HCT116 (cell line): ENCODE measurements around the gene PLEKHG1. TPM values are rescaled to one million over a fixed set of nuclear protein-coding genes. Genes with fewer than 3 reads are reported as not detected.

Experiments
- ATAC-seq: fragments of 200-7000 bp; cut with Tn5 transposase; 2 replicates; pipeline ENCODE4 v1.9.1; 2020; ENCODE audit warnings: mild to moderate bottlenecking, moderate library complexity
- BruUV-seq: library from RNA; stranded (reverse); fragments of 400-500 nt; replicated peaks from 2 replicates; lab custom pipeline; 2021; lab: Mats Ljungman, UMichigan
- CTCF ChIA-PET: fragments of 300-600 bp; sonication (Branson Sonifier 250); formaldehyde crosslinking; loops from one replicate; lab custom pipeline; 2021; ENCODE audit warnings: antibody characterized with exemption; lab: Charles Lee
- POLR2A ChIA-PET: fragments of 300-600, 350-600 bp; sonication (Branson Sonifier 250); formaldehyde crosslinking; loops from one replicate; lab custom pipeline; 2021; ENCODE audit warnings: antibody characterized with exemption; lab: Charles Lee
- RAD21 ChIA-PET, 2 experiments: fragments of 300-600 bp; sonication (Branson Sonifier 250); formaldehyde crosslinking; loops; one replicate each; lab custom pipeline; 2023; ENCODE audit warnings: low total read pairs in 2 of 2; ENCODE audit not compliant: uncharacterized antibody in 2 of 2, unreplicated experiment in 2 of 2, low non-redundant PET in 1 of 2; lab: Charles Lee
- DNase-seq: peaks from one replicate; pipeline ENCODE4 v3.0.0-alpha.2; 2010; ENCODE audit warnings: low read depth, low spot score
- H2AFZ ChIP-seq: fragments of 200-600 bp; shearing (Covaris generic), sonication (generic); 2 replicates; pipeline ENCODE4 v1.6.1; 2017; ENCODE audit warnings: low read depth, mixed run types, mixed read lengths, antibody characterized with exemption, low read length; ENCODE audit not compliant: poor library complexity, severe bottlenecking
- H3K27ac ChIP-seq: 2 replicates; pipeline ENCODE4 v1.5.1; 2012; ENCODE audit warnings: low read depth, low read length
- H3K27me3 ChIP-seq: fragments of 200-600 bp; sonication (generic); 2 replicates; pipeline ENCODE4 v1.6.1; 2016; ENCODE audit warnings: mixed run types, low read length, mixed read lengths; ENCODE audit not compliant: insufficient read depth
- H3K36me3 ChIP-seq, 2 experiments: fragments of 200-500 bp in 1 of 2; fragments of 200-600 bp in 1 of 2; sonication (Bioruptor generic) in 1 of 2; sonication (generic) in 1 of 2; 2 replicates each; pipeline versions ENCODE4 v1.5.1 to v1.6.1; 2014 to 2016; ENCODE audit warnings: low read length in 2 of 2, inconsistent platforms in 1 of 2, mixed read lengths in 1 of 2, mixed run types in 1 of 2; ENCODE audit not compliant: insufficient read depth in 2 of 2, control insufficient read depth in 1 of 2
- H3K4me1 ChIP-seq, 2 experiments: fragments of 200-600 bp in 1 of 2; sonication (generic) in 1 of 2; 2 replicates each; pipeline versions ENCODE4 v1.5.1 to v1.6.1; 2012 to 2017; ENCODE audit warnings: low read length in 2 of 2, inconsistent platforms in 1 of 2, mild to moderate bottlenecking in 1 of 2, mixed read lengths in 1 of 2, mixed run types in 1 of 2, moderate library complexity in 1 of 2; ENCODE audit not compliant: insufficient read depth in 2 of 2, control insufficient read depth in 1 of 2
- H3K4me2 ChIP-seq: fragments of 200-600 bp; sonication (generic); 2 replicates; pipeline ENCODE4 v1.6.1; 2017; ENCODE audit warnings: mixed run types, low read length, mixed read lengths
- H3K4me3 ChIP-seq, 2 experiments: fragments of 200-600 bp in 1 of 2; sonication (generic) in 1 of 2; replicated peaks in 1 of 2; 2 replicates each; pipeline ENCODE4 v1.5.1; 2011 to 2016; ENCODE audit warnings: low read length in 2 of 2, control low read depth in 1 of 2, low read depth in 1 of 2, mild to moderate bottlenecking in 1 of 2, mixed read lengths in 1 of 2, mixed run types in 1 of 2
- H3K79me2 ChIP-seq: fragments of 200-600 bp; sonication (generic); 2 replicates; pipeline ENCODE4 v1.6.1; 2017; ENCODE audit warnings: mild to moderate bottlenecking, mixed run types, low read length, moderate library complexity, mixed read lengths; ENCODE audit not compliant: insufficient read depth
- H3K9ac ChIP-seq: fragments of 200-600 bp; sonication (generic); 2 replicates; pipeline ENCODE4 v1.6.1; 2016; ENCODE audit warnings: low read length, mixed read lengths
- H3K9me2 ChIP-seq: fragments of 200-600 bp; sonication (generic), shearing (Covaris generic); 2 replicates; pipeline ENCODE4 v1.6.1; 2017; ENCODE audit warnings: mixed run types, mild to moderate bottlenecking, moderate library complexity; ENCODE audit not compliant: insufficient read depth
- H3K9me3 ChIP-seq, 2 experiments: fragments of 200-500 bp in 1 of 2; fragments of 200-600 bp in 1 of 2; sonication (Bioruptor generic) in 1 of 2; sonication (generic) in 1 of 2; 2 replicates each; pipeline ENCODE4 v1.6.1; 2014 to 2017; ENCODE audit warnings: low read length in 2 of 2, mixed read lengths in 2 of 2, inconsistent platforms in 1 of 2, low read depth in 1 of 2, mild to moderate bottlenecking in 1 of 2, mixed run types in 1 of 2, moderate library complexity in 1 of 2; ENCODE audit not compliant: control insufficient read depth in 1 of 2, insufficient read depth in 1 of 2
- H4K20me1 ChIP-seq: fragments of 200-600 bp; sonication (generic), shearing (Covaris generic); 2 replicates; pipeline ENCODE4 v1.6.1; 2017; ENCODE audit warnings: mixed run types, mild to moderate bottlenecking, moderate library complexity; ENCODE audit not compliant: insufficient read depth
- EGR1 ChIP-seq: IDR thresholded peaks from 2 replicates; pipeline ENCODE4 v1.6.1; 2012; ENCODE audit warnings: low read depth
- ELF1 ChIP-seq: IDR thresholded peaks from 2 replicates; pipeline ENCODE4 v1.6.1; 2012; ENCODE audit warnings: low read depth, borderline replicate concordance
- EZH2 ChIP-seq: fragments of 200-600 bp; sonication (generic); IDR thresholded peaks from 2 replicates; pipeline ENCODE4 v1.6.1; 2017; ENCODE audit warnings: antibody characterized with exemption, mixed run types
- FOSL1 ChIP-seq: IDR thresholded peaks from 2 replicates; pipeline ENCODE4 v1.6.1; 2012; ENCODE audit warnings: low read depth
- JUND ChIP-seq: IDR thresholded peaks from 2 replicates; pipeline ENCODE4 v1.6.1; 2012
- POLR2AphosphoS5 ChIP-seq: IDR thresholded peaks from 2 replicates; pipeline ENCODE4 v1.6.1; 2011; ENCODE audit warnings: mild to moderate bottlenecking, low read depth, low read length, moderate library complexity
- RAD21 ChIP-seq: IDR thresholded peaks from 2 replicates; pipeline ENCODE4 v1.6.1; 2012; ENCODE audit warnings: low read depth, mild to moderate bottlenecking
- REST ChIP-seq: IDR thresholded peaks from 2 replicates; pipeline ENCODE4 v1.6.1; 2012; ENCODE audit warnings: low read depth
- SIN3A ChIP-seq: IDR thresholded peaks from 2 replicates; pipeline ENCODE4 v1.6.1; 2012; ENCODE audit warnings: low read depth
- SP1 ChIP-seq: IDR thresholded peaks from 2 replicates; pipeline ENCODE4 v1.6.1; 2012; ENCODE audit warnings: low read depth
- SRF ChIP-seq: IDR thresholded peaks from 2 replicates; pipeline ENCODE4 v1.6.1; 2012; ENCODE audit warnings: low read depth
- TCF7L2 ChIP-seq: IDR thresholded peaks from 2 replicates; pipeline ENCODE4 v1.7.0; 2011; ENCODE audit warnings: borderline replicate concordance, inconsistent platforms; ENCODE audit not compliant: insufficient read depth, insufficient read length; ENCODE audit errors: extremely low read depth
- ZFX ChIP-seq: fragments of 450-650 bp; IDR thresholded peaks from 2 replicates; pipeline ENCODE4 v1.6.1; 2017
- ZNF274 ChIP-seq: fragments of 200-500 bp; sonication (Bioruptor generic); IDR thresholded peaks from 2 replicates; pipeline ENCODE4 v1.6.1; 2014; ENCODE audit warnings: mild to moderate bottlenecking, low read depth, low read length, inconsistent platforms
- intact Hi-C: fragments of 100-400 bp; cut with micrococcal nuclease; formaldehyde crosslinking; loops from 2 replicates; pipeline ENCODE4 v1.10.0; 2022
- total RNA-seq: library from RNA; stranded (reverse); gene quantifications from one replicate; pipeline ENCODE4 v1.2.1, GENCODE V29; 2021; ENCODE audit not compliant: unreplicated experiment
- TF ChIP-seq, protein P1 (sequence below), 3 experiments: fragments of 200-600 bp in 1 of 3; sonication (generic) in 1 of 3; IDR thresholded peaks in 2 of 3; conservative IDR thresholded peaks in 1 of 3; 2 replicates each; pipeline ENCODE4 v1.5.1; 2012 to 2017; ENCODE audit warnings: low read depth in 2 of 3, low read length in 2 of 3, antibody characterized with exemption in 1 of 3, borderline replicate concordance in 1 of 3, control low read depth in 1 of 3, mild to moderate bottlenecking in 1 of 3, mixed read lengths in 1 of 3, mixed run types in 1 of 3, moderate library complexity in 1 of 3; ENCODE audit not compliant: insufficient read depth in 1 of 3
- TF ChIP-seq, protein P2 (sequence below): IDR thresholded peaks from 2 replicates; pipeline ENCODE4 v1.6.1; 2011; ENCODE audit warnings: mild to moderate bottlenecking, low read length, moderate library complexity; ENCODE audit not compliant: insufficient replicate concordance; ENCODE audit errors: extremely low read depth
- TF ChIP-seq, protein P3 (sequence below): IDR thresholded peaks from 2 replicates; pipeline ENCODE4 v1.6.1; 2012

The PLEKHG1 gene
- total RNA-seq, 1 experiment from 2014 or later: 10.4 TPM

- CTCF ChIA-PET: no interaction called here
- intact Hi-C loops: no loop called here
- TF ChIP-seq SRF (no peak), SIN3A (no peak), RAD21 (no peak), EGR1 (no peak), ZFX (no peak), FOSL1 (no peak), EZH2 (no peak), ZNF274 (no peak), SP1 (no peak), JUND (no peak), TCF7L2 (no peak), REST (no peak), ELF1 (no peak), POLR2AphosphoS5 (no peak)
- TF ChIP-seq, protein P1, sequence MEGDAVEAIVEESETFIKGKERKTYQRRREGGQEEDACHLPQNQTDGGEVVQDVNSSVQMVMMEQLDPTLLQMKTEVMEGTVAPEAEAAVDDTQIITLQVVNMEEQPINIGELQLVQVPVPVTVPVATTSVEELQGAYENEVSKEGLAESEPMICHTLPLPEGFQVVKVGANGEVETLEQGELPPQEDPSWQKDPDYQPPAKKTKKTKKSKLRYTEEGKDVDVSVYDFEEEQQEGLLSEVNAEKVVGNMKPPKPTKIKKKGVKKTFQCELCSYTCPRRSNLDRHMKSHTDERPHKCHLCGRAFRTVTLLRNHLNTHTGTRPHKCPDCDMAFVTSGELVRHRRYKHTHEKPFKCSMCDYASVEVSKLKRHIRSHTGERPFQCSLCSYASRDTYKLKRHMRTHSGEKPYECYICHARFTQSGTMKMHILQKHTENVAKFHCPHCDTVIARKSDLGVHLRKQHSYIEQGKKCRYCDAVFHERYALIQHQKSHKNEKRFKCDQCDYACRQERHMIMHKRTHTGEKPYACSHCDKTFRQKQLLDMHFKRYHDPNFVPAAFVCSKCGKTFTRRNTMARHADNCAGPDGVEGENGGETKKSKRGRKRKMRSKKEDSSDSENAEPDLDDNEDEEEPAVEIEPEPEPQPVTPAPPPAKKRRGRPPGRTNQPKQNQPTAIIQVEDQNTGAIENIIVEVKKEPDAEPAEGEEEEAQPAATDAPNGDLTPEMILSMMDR (IDR thresholded peaks at IDR 0.05 in 2 of 3, conservative IDR thresholded peaks at IDR 0.05 in 1 of 3; ENCODE audit: borderline replicate concordance in 1 of 3, insufficient read depth in 1 of 3, low read depth in 2 of 3, low read length in 2 of 3): no peak
- TF ChIP-seq, protein P2, sequence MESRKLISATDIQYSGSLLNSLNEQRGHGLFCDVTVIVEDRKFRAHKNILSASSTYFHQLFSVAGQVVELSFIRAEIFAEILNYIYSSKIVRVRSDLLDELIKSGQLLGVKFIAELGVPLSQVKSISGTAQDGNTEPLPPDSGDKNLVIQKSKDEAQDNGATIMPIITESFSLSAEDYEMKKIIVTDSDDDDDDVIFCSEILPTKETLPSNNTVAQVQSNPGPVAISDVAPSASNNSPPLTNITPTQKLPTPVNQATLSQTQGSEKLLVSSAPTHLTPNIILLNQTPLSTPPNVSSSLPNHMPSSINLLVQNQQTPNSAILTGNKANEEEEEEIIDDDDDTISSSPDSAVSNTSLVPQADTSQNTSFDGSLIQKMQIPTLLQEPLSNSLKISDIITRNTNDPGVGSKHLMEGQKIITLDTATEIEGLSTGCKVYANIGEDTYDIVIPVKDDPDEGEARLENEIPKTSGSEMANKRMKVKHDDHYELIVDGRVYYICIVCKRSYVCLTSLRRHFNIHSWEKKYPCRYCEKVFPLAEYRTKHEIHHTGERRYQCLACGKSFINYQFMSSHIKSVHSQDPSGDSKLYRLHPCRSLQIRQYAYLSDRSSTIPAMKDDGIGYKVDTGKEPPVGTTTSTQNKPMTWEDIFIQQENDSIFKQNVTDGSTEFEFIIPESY: no peak
- TF ChIP-seq, protein P3, sequence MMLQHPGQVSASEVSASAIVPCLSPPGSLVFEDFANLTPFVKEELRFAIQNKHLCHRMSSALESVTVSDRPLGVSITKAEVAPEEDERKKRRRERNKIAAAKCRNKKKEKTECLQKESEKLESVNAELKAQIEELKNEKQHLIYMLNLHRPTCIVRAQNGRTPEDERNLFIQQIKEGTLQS: no peak
- TF ChIP-seq, all 23 proteins: peak for 0
- no peaks in the 10 kb centered on the region for H3K79me2 ChIP-seq
- H3K9me2 ChIP-seq: no peaks in the 10 kb centered on the region
- ATAC-seq (no peak), DNase-seq (no peak)
- no peaks in the 10 kb centered on the region for H3K9me3 ChIP-seq
- ChIA-PET POLR2A (no interaction called here), RAD21 (no interaction called here)
- no peaks in the 10 kb centered on the region for H3K36me3 ChIP-seq
- no peak overlapping the region for H3K9ac ChIP-seq
- no peaks in the 10 kb centered on the region for H3K4me1 ChIP-seq
- no peak overlapping the region for H3K4me3 ChIP-seq
- no peak overlapping the region for H2AFZ ChIP-seq
- no peak overlapping the region for H3K27ac ChIP-seq
- no peak overlapping the region for H3K4me2 ChIP-seq
- BruUV-seq: no TSS peak
- H3K27me3 ChIP-seq: no peaks in the 10 kb centered on the region
- H4K20me1 ChIP-seq: no peaks in the 10 kb centered on the region
Observed at GRCh38 chr6:150634176-150634963, 34.7 kb downstream of the PLEKHG1 start.
